Left colon (tissue), 2 donors: ENCODE results near the gene ACMSD. TPM values are rescaled to one million over a fixed set of nuclear protein-coding genes. Genes with fewer than 3 reads are reported as not detected.
A peak's percentile ranks its signal among the peaks of the same experiment; 100 is the strongest.
"Not testable (repeated sequence)": the region's sequence is repeated elsewhere in the genome, so short reads cannot be mapped to it uniquely, and the experiment has no call there.

Source experiments
- ATAC-seq: fragments of 200-7000 bp; cut with Tn5 transposase; one replicate; pipeline ENCODE4 v1.9.1; 2020; ENCODE audit warnings: mild to moderate bottlenecking, moderate library complexity
- DNase-seq, 2 donors: peaks; one replicate each; pipeline ENCODE4 v3.0.0-alpha.2; 2020
- intact Hi-C, 2 donors: fragments of 100-400 bp; cut with DNase I in 1 of 2; cut with micrococcal nuclease in 1 of 2; formaldehyde crosslinking; loops; one replicate each; pipeline versions ENCODE4 v1.11.2 to v1.14.0; 2022; cut with DNase I, micrococcal nuclease
- total RNA-seq, 2 donors: library from RNA; stranded (reverse); fragmentation: NEBNext Ultra II Directional; extraction: Animal tissue kit (Norgen Biotek cat#: 25700); gene quantifications; one replicate each; pipeline ENCODE4 v1.2.1, GENCODE V29; 2021
- donor health status: DM: no; HTN: no; CAD: no.
- donor health status: DM: yes; HTN: yes; CAD: no.

ACMSD gene
- total RNA-seq, 2 donors from 2014 or later, result not detected

DNA sequence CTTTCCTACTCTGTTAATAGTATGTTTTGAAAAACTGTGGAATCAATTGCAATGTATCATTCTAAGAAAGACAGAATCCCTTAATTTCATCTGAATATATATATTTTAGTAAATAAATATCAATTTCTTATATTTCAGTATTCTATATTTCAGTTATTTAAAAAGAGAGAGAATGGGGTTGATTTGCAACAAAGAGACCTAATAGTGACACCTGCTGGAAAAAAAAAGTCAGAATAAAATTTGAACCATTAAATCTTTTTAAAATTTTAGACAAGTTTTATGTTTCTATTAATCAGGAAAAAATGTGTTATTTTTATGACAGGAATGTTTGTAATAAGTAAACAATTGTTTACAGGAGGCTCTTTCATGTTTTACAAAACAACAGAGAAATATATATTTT lies 59.5 kb downstream of the ACMSD start:
- no peak for ATAC-seq
- DNase-seq, result no peak
- intact Hi-C loops, result loop anchor here in 1 of 2 donors (10.0 kb wide), 1 partner anchor 443 kb away; no protein-coding TSS in a partner anchor

DNA sequence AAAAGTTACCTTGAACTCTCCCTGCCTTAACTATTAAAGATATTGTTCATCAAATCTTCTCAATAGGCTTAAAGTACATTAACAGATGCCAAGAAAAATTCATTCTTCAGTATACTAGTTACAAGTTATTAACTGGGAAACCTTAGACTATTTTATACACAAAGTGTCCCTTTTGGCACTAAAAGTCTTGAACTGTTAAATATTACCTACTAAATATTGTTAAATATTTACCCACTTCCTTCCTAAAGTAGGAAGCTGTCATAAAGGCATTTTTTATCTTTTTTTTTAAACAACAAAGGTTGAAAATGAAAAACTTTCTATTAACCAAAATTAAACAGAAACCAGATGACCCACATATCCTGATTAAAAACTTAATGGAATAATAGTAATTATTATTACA lies 60.8 kb downstream of the ACMSD start:
- intact Hi-C loops, result loop anchor here in 1 of 2 donors (10.0 kb wide), 1 partner anchor 444 kb away; no protein-coding TSS in a partner anchor
- DNase-seq (no peak), ATAC-seq (no peak)

GRCh38 chr2:134900151-134900550 lies 61.7 kb downstream of the ACMSD start:
- intact Hi-C loops, result no loop called here
- no peak for ATAC-seq
- no peak for DNase-seq

DNA sequence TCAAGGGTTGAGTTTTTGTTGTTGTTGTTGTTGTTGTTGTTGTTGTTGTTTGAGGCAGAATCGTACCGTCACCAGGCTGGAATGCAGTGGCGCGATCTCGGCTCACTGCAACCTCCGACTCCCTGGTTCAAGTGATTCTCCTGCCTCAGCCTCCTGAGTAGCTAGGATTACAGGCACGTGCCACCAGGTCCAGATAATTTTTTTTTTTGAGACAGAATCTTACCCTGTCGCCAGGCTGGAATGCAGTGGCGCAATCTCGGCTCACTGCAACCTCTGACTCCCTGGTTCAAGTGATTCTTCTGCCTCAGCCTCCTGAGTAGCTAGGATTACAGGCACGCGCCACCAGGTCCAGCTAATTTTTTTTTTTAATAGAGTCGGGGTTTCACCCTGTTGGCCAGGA lies 65.3 kb downstream of the ACMSD start:
- ATAC-seq, intact Hi-C loops, DNase-seq: not testable (repeated sequence)

GRCh38 chr2:134905168-134905567 lies 66.8 kb downstream of the ACMSD start:
- DNase-seq, result no peak
- ATAC-seq, result no peak
- intact Hi-C loops, result no loop called here

- intact Hi-C loops, result no loop called here
- ATAC-seq (no peak), DNase-seq (no peak)
These were observed 68.3 kb downstream of the ACMSD start for GRCh38 chr2:134906726-134907125.

DNA sequence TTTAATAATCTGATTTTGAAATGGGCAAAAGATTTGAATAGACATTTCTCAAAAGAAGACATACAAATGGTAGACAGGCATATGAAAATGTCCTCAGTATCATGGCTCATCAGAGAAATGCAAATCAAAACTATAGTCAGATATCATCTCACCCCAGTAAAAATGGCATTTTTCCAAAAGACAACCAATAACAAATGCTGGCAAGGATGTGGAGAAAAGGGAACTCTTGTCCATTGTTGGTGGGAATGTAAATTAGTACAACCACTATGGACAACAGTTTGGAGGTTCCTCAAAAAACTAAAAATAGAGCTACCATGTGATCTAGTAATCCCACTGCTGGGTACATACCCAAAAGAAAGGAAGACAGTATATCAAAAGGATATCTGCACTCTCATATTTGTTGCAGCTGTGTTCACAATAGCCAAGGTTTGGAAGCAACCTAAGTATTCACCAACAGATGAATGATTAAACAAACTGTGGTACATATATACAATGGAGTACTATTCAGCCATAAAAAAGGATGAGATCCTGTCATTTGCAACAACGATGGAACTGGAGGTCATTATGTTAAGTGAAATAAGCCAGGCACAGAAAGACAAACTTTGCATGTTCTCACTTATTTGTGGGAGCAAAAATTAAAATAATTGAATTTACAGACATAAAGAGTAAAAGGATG lies 69.2 kb downstream of the ACMSD start:
- ATAC-seq, DNase-seq, intact Hi-C loops: not testable (repeated sequence)

DNA sequence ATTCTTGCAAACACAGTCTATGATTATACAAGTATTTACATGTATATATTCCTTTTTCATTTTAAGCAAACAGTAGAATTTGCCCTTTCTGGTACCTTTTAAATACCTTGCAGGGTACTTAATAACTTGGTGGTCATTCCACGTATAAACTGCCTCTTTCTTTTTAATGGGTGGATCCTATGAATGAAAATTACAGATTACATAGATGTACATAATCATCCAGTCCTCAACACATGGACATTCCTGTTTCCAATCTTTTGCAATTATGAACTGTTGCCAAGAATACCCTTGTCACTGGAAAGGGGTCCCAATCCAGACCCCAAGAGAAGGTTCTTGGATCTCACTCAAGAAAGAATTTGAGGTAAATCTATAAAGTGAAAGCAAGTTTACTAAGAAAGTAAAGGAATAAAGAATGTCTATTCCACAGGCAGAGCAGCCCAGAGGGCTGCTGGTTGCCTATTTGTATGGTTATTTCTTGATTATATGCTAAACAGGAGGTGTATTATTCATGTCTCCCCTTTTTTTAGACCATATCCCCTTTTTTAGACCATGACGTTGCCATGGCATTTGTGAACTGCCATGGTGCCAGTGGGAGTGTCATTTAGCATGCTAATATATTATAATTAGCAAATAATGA lies 72.5 kb downstream of the ACMSD start:
- no peak for DNase-seq
- no peak for ATAC-seq
- intact Hi-C loops, result loop anchor here in 1 of 2 donors (10.0 kb wide), 1 partner anchor 796 kb away; no protein-coding TSS in a partner anchor

DNA sequence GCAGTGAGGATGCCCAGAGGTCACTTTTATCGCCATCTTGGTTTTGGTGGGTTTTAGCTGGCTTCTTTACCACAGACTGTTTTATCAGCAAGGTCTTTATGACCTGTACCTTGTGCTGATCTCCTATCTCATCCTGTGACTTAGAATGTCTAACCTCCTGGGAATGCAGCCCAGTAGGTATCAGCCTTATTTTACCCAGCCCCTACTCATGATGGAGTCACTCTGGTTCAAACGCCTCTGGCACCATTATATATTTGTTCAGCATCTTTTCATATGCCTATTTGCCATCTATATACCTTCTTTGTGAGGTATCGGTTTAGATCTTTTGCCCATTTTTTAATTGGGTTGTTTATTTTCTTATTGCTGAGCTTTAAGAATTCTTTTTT lies 73.0 kb downstream of the ACMSD start:
- DNase-seq (no peak), ATAC-seq (no peak)
- intact Hi-C loops, result loop anchor here in 1 of 2 donors (10.0 kb wide), 1 partner anchor 797 kb away; no protein-coding TSS in a partner anchor

DNA sequence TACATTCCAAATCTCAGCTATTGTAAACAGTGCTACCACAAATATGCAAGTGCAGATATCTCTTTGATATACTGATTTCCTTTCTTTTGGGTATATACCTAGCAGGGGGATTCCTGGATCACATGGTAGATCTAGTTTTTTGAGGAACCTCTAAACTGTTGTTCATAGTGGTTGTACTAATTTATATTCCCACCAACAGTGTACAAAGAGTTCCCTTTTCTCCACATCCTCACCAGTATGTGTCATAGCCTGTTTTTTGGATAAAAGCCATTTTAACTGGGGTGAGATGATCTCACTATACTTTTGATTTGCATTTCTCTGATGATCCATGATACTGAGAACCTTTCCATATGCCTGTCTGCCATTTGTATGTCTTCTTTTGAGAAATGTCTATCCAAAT lies 73.9 kb downstream of the ACMSD start:
- intact Hi-C loops, result loop anchor here in 1 of 2 donors (10.0 kb wide), 1 partner anchor 798 kb away; no protein-coding TSS in a partner anchor
- DNase-seq (no peak), ATAC-seq (no peak)

DNA sequence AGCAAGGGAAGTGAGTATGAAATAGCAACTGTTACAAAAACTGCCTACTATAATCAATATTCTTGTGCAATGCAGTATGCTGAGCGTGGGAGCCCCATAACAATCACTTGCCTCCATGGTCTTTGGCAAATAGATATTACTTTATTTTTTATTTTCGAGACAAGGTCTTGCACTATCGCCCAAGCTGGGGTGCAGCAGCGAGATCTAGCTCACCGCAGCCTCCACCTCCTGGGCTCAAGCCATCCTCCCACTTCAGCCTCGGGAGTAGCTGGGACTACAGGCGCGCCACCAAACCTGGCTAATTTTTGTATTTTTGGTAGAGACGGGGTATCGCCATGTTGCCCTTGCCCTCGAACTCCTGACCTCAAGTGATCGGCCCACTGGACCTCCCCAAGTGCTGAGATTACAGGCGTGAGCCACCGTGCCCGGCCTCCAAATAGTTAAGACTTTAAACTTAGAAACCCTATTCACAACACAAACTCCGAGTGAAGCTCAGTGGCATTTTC lies 79.0 kb downstream of the ACMSD start:
- intact Hi-C loops, result loop anchor here in 1 of 2 donors (10.0 kb wide), 1 partner anchor 803 kb away; no protein-coding TSS in a partner anchor
- peak; percentile 32 to 34 for DNase-seq
- ATAC-seq, result no peak

DNA sequence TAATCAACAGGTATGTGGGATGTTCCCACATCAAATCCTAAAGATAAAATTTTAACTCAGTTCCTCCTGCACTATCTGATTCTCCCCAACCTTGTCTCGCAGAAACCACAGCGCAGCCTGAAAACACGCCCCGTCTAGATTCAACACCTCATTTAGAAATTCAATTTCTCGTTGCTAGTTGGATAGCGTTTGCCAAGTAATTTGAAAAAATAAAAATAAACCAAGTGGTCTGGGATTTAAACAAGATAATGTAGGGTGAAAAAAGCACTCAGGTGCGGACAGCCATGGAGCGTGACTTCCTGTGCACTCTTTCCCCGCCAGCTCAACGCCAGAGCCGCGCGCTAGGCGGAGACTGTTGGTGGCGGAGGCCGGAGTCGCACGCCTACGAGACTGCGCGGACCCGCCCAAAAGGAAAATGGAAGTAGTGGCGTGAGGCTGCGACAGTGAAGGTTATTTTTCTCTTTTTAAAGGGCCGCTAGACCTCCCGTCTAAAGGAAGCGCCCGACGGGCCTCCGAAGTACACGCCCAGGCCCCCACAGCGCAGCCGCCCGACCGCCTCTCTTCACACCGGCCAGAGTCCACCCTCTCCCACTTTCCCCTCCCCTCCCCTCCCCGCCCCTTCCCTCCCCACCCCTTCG lies 79.6 kb downstream of the ACMSD start:
- DNase-seq, result no peak
- peak; percentile 74 for ATAC-seq
- intact Hi-C loops, result loop anchor here in 1 of 2 donors (10.0 kb wide), 1 partner anchor 803 kb away; no protein-coding TSS in a partner anchor

- peak; percentile 84 for ATAC-seq
- peak; percentile 99 for DNase-seq
- intact Hi-C loops, result loop anchor here in 1 of 2 donors (10.0 kb wide), 1 partner anchor 804 kb away; no protein-coding TSS in a partner anchor
These were observed 80.3 kb downstream of the ACMSD start, which contains the start of gene CCNT2 for GRCh38 chr2:134918526-134919340. CCNT2 (plus strand) TSS chr2:134918822; CDS start chr2:134918855, 33 bp downstream.

- peak; percentile 35 for ATAC-seq
- intact Hi-C loops, result loop anchor here in 1 of 2 donors (10.0 kb wide), 1 partner anchor 805 kb away; no protein-coding TSS in a partner anchor
These were observed 81.2 kb downstream of the ACMSD start for GRCh38 chr2:134919341-134920210.

GRCh38 chr2:134924912-134925311 lies 86.5 kb downstream of the ACMSD start:
- DNase-seq (no peak), ATAC-seq (no peak)
- intact Hi-C loops, result no loop called here

More at GRCh38 chr2:134919341-134920210, 81.2 kb downstream of the ACMSD start:
- peak; percentile 43 to 69 for DNase-seq

- DNase-seq (no peak), ATAC-seq (no peak)
- intact Hi-C loops, result no loop called here
These were observed 88.0 kb downstream of the ACMSD start for GRCh38 chr2:134926231-134926931.

DNA sequence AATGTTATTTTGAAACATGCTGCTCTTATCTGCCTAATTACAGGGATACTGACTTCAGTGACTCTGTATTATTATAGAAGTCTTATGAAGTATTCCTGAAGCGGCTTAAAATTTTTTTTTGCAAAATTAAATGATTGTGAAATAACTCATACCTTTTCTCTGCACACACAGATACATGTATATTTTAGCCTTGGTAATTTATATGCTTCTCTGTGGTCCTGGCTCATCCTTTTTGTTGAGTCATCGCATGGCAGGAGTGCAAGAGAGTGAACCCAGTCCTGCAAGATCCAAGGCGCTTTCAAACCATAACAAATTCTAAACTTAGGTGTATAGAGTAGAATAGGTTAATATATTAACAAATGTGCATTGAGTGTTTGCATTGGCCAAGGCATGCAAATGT lies 88.8 kb downstream of the ACMSD start:
- DNase-seq (no peak), ATAC-seq (no peak)
- intact Hi-C loops, result no loop called here
